Stomach smooth muscle (tissue), 2 donors: Measurements from ENCODE around the gene RAP1GDS1.

Experiments used
- H3K27ac ChIP-seq: one replicate; pipeline ENCODE4 v1.7.0; 2013; ENCODE audit warnings: mild to moderate bottlenecking, low read length, inconsistent platforms
- H3K27me3 ChIP-seq, 2 donors: one replicate each; pipeline ENCODE4 v1.7.0; 2013; ENCODE audit warnings: low read length in 2 of 2; ENCODE audit not compliant: insufficient read depth in 2 of 2, control insufficient read depth in 1 of 2
- H3K36me3 ChIP-seq, 2 donors: one replicate each; pipeline ENCODE4 v1.7.0; 2013; ENCODE audit warnings: low read length in 2 of 2; ENCODE audit not compliant: control insufficient read depth in 2 of 2, insufficient read depth in 2 of 2
- H3K4me1 ChIP-seq: one replicate; pipeline ENCODE4 v1.7.0; 2013; ENCODE audit warnings: low read length; ENCODE audit not compliant: control insufficient read depth, insufficient read depth
- H3K4me3 ChIP-seq, 2 donors: one replicate each; pipeline ENCODE4 v1.7.0; 2013; ENCODE audit warnings: low read length in 2 of 2
- H3K9ac ChIP-seq, 2 donors: one replicate each; pipeline ENCODE4 v1.7.0; 2013; ENCODE audit warnings: low read length in 2 of 2, mild to moderate bottlenecking in 1 of 2
- H3K9me3 ChIP-seq, 2 donors: one replicate each; pipeline ENCODE4 v1.7.0; 2013; ENCODE audit warnings: low read length in 2 of 2; ENCODE audit not compliant: control insufficient read depth in 2 of 2
- donor health status: healthy.
- donor health status: Pancreatic carcinoma.

Gene RAP1GDS1

GRCh38 chr4:98253499-98253898 lies 7.7 kb upstream of the RAP1GDS1 start:
- Histone ChIP-seq H3K27ac (no peak overlapping the region), H3K27me3 (no peaks in the 10 kb centered on the region), H3K4me1 (no peaks in the 10 kb centered on the region), H3K4me3 (no peak overlapping the region), H3K9ac (no peak overlapping the region), H3K36me3 (no peaks in the 10 kb centered on the region), H3K9me3 (no peaks in the 10 kb centered on the region)

DNA sequence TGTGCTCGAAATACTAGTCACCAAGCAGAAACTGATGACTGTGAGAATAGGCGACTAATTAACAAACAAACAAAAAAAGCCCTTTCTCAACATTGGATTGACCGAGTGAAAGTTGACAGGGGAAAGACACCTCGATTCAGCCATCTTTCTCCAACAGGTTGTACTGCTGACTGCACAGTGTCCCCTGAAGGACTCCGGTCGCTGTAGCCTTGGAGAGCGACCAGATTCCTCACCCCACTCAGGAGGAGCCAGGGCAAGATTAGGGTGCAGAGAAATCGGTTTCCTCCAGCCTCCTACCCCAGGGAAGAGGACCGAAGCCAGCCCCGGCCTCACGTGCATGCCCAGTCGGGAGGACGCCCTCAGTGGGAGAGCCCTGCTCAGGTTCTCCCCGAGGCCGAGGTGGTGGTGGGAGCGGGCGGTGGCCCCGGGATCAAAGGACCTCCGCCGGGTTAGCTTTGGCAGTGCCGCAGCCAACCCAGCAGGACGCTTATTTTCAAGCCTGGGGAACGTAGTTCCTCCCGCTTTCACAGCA lies 1.1 kb upstream of the RAP1GDS1 start:
- Histone ChIP-seq H3K4me1 (peaks cover 8% of the 10 kb centered on the region), H3K36me3 (no peaks in the 10 kb centered on the region), H3K4me3 (peak overlapping the region; percentile 89 to 91), H3K27me3 (no peaks in the 10 kb centered on the region), H3K9ac (peak overlapping the region; percentile 93 to 95), H3K27ac (peak overlapping the region; percentile 93), H3K9me3 (no peaks in the 10 kb centered on the region)

- Histone ChIP-seq H3K9me3 (no peaks in the 10 kb centered on the region), H3K27me3 (no peaks in the 10 kb centered on the region), H3K36me3 (no peaks in the 10 kb centered on the region), H3K4me1 (peaks cover 8% of the 10 kb centered on the region), H3K27ac (peak overlapping the region; percentile 82), H3K9ac (peak overlapping the region; percentile 58 to 82), H3K4me3 (peak overlapping the region; percentile 89 to 91)
Measured at GRCh38 chr4:98261405-98262291, 464 bp downstream of the RAP1GDS1 start.

- Histone ChIP-seq H3K9ac (peak overlapping the region; percentile 58 to 82), H3K9me3 (no peaks in the 10 kb centered on the region), H3K27ac (peak overlapping the region; percentile 82), H3K27me3 (no peaks in the 10 kb centered on the region), H3K4me3 (peak overlapping the region; percentile 89 to 91), H3K36me3 (no peaks in the 10 kb centered on the region), H3K4me1 (peaks cover 8% of the 10 kb centered on the region)
Measured at GRCh38 chr4:98262431-98262830, 1.2 kb downstream of the RAP1GDS1 start.

GRCh38 chr4:98267498-98267897 lies 6.3 kb downstream of the RAP1GDS1 start:
- Histone ChIP-seq H3K27ac (no peak overlapping the region), H3K36me3 (no peaks in the 10 kb centered on the region), H3K27me3 (no peaks in the 10 kb centered on the region), H3K9ac (no peak overlapping the region), H3K4me1 (no peaks in the 10 kb centered on the region), H3K4me3 (no peak overlapping the region), H3K9me3 (no peaks in the 10 kb centered on the region)

GRCh38 chr4:98275145-98275544 lies 14.0 kb downstream of the RAP1GDS1 start:
- no peaks in the 10 kb centered on the region for H3K36me3 ChIP-seq
- no peaks in the 10 kb centered on the region for H3K4me1 ChIP-seq
- H3K4me3 ChIP-seq: no peak overlapping the region
- H3K27ac ChIP-seq: no peak overlapping the region
- H3K27me3 ChIP-seq: no peaks in the 10 kb centered on the region
- H3K9me3 ChIP-seq: no peaks in the 10 kb centered on the region
- no peak overlapping the region for H3K9ac ChIP-seq

- no peaks in the 10 kb centered on the region for H3K36me3 ChIP-seq
- H3K27me3 ChIP-seq: no peaks in the 10 kb centered on the region
- H3K9ac ChIP-seq: no peak overlapping the region
- H3K27ac ChIP-seq: no peak overlapping the region
- no peaks in the 10 kb centered on the region for H3K4me1 ChIP-seq
- no peaks in the 10 kb centered on the region for H3K9me3 ChIP-seq
- H3K4me3 ChIP-seq: no peak overlapping the region
Measured at GRCh38 chr4:98283219-98284189, 22.3 kb downstream of the RAP1GDS1 start.

DNA sequence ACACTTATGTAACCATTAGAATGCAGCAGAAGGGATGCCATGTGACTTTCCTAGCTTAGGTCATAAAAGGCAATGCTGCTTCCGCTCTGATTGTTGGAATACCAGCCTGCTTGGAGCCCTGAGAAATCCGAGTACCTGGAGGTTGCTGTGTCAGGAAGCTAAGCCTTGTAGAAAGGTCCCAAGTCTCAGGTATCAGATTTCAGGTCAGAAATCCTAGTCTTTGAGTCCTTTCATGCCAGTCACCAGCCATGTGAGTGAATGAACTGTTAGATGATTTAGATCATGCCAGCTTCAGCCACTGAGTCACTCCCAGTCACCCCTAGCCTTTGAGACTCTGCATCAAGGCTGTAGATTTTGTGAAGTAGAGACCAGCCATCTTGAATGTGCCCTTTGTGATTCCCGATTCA lies 23.5 kb downstream of the RAP1GDS1 start:
- H3K9ac ChIP-seq: no peak overlapping the region
- no peaks in the 10 kb centered on the region for H3K9me3 ChIP-seq
- no peak overlapping the region for H3K4me3 ChIP-seq
- no peaks in the 10 kb centered on the region for H3K27me3 ChIP-seq
- no peaks in the 10 kb centered on the region for H3K36me3 ChIP-seq
- no peak overlapping the region for H3K27ac ChIP-seq
- no peaks in the 10 kb centered on the region for H3K4me1 ChIP-seq

DNA sequence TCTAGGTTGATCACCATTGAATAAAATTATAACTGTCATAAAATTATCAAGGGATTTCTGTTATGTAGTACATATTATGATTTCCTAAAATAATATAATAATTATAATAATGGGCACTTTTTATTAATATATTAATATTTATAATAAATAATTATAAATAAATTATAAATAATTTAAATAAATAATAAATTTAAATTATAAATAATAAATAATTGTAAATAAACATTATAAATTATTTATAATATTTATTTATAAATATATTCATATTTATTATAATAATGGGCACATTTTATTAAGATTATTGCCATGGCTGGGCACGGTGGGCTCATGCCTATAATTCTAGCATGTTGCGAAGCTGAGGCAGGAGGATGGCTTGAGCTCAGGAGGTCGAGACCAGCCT lies 24.5 kb downstream of the RAP1GDS1 start:
- Histone ChIP-seq H3K9me3 (no peaks in the 10 kb centered on the region), H3K27me3 (no peaks in the 10 kb centered on the region), H3K27ac (no peak overlapping the region), H3K9ac (no peak overlapping the region), H3K4me3 (no peak overlapping the region), H3K4me1 (no peaks in the 10 kb centered on the region), H3K36me3 (no peaks in the 10 kb centered on the region)

DNA sequence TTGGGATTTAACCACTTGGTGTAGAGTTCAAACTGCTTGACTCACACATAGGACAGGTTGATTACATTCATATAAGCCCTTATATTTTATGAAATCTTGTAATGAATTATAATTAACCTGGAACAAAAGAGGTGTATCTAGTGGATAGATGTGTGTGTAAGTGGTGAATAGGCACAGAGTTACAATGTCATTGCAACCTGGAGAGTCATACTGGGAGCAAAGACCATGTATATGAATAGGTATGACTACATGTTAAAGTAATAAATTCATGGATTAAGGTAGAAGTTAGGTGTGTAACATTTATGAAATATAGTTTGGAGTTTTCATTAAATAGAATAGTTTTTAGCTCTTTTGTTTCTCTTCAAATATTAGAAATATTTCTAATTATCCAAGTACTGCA lies 26.1 kb downstream of the RAP1GDS1 start:
- Histone ChIP-seq H3K4me1 (no peaks in the 10 kb centered on the region), H3K9ac (no peak overlapping the region), H3K4me3 (no peak overlapping the region), H3K27me3 (no peaks in the 10 kb centered on the region), H3K9me3 (no peaks in the 10 kb centered on the region), H3K27ac (no peak overlapping the region), H3K36me3 (no peaks in the 10 kb centered on the region)
